GM18909 (cell line): ENCODE measurements around the gene PLXNC1.
A peak's percentile ranks its signal among the peaks of the same experiment; 100 is the strongest.

ENCODE experiments used
- ATAC-seq: cut with Tn5 transposase; IDR thresholded peaks from one replicate; pipeline ENCODE4 v1.9.1; 2021; ENCODE audit warnings: mild to moderate bottlenecking; ENCODE audit not compliant: unreplicated experiment, poor library complexity

Gene PLXNC1

GRCh38 chr12:94225947-94226630, 77.7 kb downstream of the PLXNC1 start:
- ATAC-seq, result no peak

GRCh38 chr12:94227066-94227465, 78.7 kb downstream of the PLXNC1 start:
- no peak for ATAC-seq

GRCh38 chr12:94228488-94228907, 80.1 kb downstream of the PLXNC1 start:
- ATAC-seq, result peak; percentile 64

- no peak for ATAC-seq
Measured at GRCh38 chr12:94229902-94230301, 81.5 kb downstream of the PLXNC1 start.

- ATAC-seq, result peak; percentile 69
Measured at GRCh38 chr12:94230357-94230905, 82.1 kb downstream of the PLXNC1 start.

- no peak for ATAC-seq
Measured at GRCh38 chr12:94231709-94232108, 83.3 kb downstream of the PLXNC1 start.

- no peak for ATAC-seq
Measured at GRCh38 chr12:94235848-94236247, 87.5 kb downstream of the PLXNC1 start.

- ATAC-seq, result no peak
Measured at GRCh38 chr12:94239332-94239993, 91.1 kb downstream of the PLXNC1 start.

- ATAC-seq, result peak; percentile 89
Measured at GRCh38 chr12:94240171-94240570, 91.8 kb downstream of the PLXNC1 start.

GRCh38 chr12:94242901-94243300, 94.5 kb downstream of the PLXNC1 start:
- no peak for ATAC-seq

- peak; percentile 66 for ATAC-seq
Measured at GRCh38 chr12:94244165-94245133, 96.1 kb downstream of the PLXNC1 start.

GRCh38 chr12:94245631-94246383, 97.4 kb downstream of the PLXNC1 start:
- no peak for ATAC-seq

GRCh38 chr12:94247246-94247645, 98.9 kb downstream of the PLXNC1 start:
- ATAC-seq, result no peak

- ATAC-seq, result no peak
Measured at GRCh38 chr12:94248582-94248981, 100.2 kb downstream of the PLXNC1 start.

- no peak for ATAC-seq
Measured at GRCh38 chr12:94250130-94250529, 101.8 kb downstream of the PLXNC1 start.

- no peak for ATAC-seq
Measured at GRCh38 chr12:94254270-94254669, 105.9 kb downstream of the PLXNC1 start.

- ATAC-seq, result no peak
Measured at GRCh38 chr12:94255006-94255405, 106.6 kb downstream of the PLXNC1 start.

GRCh38 chr12:94255428-94255827, 107.1 kb downstream of the PLXNC1 start:
- no peak for ATAC-seq

- no peak for ATAC-seq
Measured at GRCh38 chr12:94258593-94258992, 110.2 kb downstream of the PLXNC1 start.

GRCh38 chr12:94260017-94260416, 111.6 kb downstream of the PLXNC1 start:
- no peak for ATAC-seq
